Measurements from ENCODE around the gene ZC3H11A. TPM values are rescaled to one million over a fixed set of nuclear protein-coding genes. Genes with fewer than 3 reads are reported as not detected.

The ZC3H11A gene
- total RNA-seq, 1 experiment from 2014 or later, result 75.2 TPM

DNA sequence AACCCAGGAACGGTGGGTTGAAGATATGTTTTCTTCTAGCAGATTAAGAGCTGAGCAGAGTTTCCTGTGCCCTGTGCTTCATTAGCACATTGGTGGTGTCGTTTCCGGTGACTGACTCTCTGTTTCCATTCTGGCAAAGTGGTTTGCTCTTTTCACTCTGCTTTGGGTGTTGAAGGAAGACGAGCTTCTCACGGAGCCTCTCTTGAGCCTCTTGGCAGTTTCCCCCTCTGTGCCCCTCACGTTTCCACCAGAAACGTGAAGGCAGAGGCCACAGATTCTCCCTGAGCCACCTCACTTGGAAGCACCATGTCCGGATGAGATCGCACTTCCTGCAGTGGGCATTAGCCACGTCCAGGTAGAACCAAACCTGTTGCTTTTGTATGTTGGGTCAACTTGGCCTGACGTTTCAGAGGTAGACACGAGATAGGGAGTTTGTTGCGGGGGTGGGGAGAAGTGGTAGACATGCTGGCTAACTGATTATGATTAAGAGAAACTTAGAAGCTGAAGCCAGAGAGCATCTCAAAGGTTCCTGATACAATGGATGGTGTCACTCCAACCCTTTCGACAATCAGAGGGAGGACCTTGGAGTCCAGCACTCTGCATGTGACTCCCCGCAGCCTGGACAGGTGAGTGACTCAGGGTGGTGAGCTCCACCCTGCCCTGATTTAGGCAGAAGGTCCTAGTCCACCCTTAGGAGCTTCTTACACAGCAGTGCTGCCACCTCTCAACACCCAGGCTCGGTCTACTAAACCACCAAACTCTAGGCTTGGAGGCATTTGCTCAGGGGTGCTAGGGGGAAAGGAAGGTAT, 30.2 kb upstream of the ZC3H11A start, which contains the start of gene LAX1 (continued):
- TF ChIP-seq TEAD4 (CRISPR knock-in tag; IDR thresholded peaks at IDR 0.05), result no peak
- TF ChIP-seq, protein P1, sequence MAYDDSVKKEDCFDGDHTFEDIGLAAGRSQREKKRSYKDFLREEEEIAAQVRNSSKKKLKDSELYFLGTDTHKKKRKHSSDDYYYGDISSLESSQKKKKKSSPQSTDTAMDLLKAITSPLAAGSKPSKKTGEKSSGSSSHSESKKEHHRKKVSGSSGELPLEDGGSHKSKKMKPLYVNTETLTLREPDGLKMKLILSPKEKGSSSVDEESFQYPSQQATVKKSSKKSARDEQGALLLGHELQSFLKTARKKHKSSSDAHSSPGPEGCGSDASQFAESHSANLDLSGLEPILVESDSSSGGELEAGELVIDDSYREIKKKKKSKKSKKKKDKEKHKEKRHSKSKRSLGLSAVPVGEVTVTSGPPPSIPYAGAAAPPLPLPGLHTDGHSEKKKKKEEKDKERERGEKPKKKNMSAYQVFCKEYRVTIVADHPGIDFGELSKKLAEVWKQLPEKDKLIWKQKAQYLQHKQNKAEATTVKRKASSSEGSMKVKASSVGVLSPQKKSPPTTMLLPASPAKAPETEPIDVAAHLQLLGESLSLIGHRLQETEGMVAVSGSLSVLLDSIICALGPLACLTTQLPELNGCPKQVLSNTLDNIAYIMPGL (CRISPR knock-in tag; IDR thresholded peaks at IDR 0.05), result no peak

- Mint-ChIP-seq H3K4me3 (no peak overlapping the region), H3K9me3 (no peaks in the 10 kb centered on the region), H3K36me3 (no peaks in the 10 kb centered on the region), H3K27ac (no peak overlapping the region), H3K4me1 (peaks cover 9% of the 10 kb centered on the region), H3K27me3 (ENCODE audit: low read depth) (no peaks in the 10 kb centered on the region)
- ChIA-PET POLR2A (no interaction called here), CTCF (no interaction called here)
- ATAC-seq (no peak), DNase-seq (ENCODE audit: low spot score) (no peak)
- no peak for TF ChIP-seq NR3C1 (CRISPR knock-in tag; conservative IDR thresholded peaks at IDR 0.05; ENCODE audit: low read depth)
- TF ChIP-seq FOXJ3 (CRISPR knock-in tag; IDR thresholded peaks at IDR 0.05; ENCODE audit: borderline replicate concordance), result no peak
- no peak for TF ChIP-seq SOX15 (CRISPR knock-in tag; IDR thresholded peaks at IDR 0.05)
- no peak for TF ChIP-seq ZNF317 (CRISPR knock-in tag; IDR thresholded peaks at IDR 0.05; ENCODE audit: borderline replicate concordance, low read depth)
- TF ChIP-seq, protein P2, sequence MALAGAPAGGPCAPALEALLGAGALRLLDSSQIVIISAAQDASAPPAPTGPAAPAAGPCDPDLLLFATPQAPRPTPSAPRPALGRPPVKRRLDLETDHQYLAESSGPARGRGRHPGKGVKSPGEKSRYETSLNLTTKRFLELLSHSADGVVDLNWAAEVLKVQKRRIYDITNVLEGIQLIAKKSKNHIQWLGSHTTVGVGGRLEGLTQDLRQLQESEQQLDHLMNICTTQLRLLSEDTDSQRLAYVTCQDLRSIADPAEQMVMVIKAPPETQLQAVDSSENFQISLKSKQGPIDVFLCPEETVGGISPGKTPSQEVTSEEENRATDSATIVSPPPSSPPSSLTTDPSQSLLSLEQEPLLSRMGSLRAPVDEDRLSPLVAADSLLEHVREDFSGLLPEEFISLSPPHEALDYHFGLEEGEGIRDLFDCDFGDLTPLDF (CRISPR knock-in tag; IDR thresholded peaks at IDR 0.05), result no peak
- no peak for TF ChIP-seq TEAD1 (CRISPR knock-in tag; IDR thresholded peaks at IDR 0.05)
- TF ChIP-seq NFYB (CRISPR knock-in tag; conservative IDR thresholded peaks at IDR 0.05; ENCODE audit: low read depth), result no peak
- TF ChIP-seq, protein P3, sequence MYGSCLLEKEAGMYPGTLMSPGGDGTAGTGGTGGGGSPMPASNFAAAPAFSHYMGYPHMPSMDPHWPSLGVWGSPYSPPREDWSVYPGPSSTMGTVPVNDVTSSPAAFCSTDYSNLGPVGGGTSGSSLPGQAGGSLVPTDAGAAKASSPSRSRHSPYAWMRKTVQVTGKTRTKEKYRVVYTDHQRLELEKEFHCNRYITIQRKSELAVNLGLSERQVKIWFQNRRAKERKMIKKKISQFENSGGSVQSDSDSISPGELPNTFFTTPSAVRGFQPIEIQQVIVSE (CRISPR knock-in tag; IDR thresholded peaks at IDR 0.05; ENCODE audit: borderline replicate concordance), result no peak
- no peak for TF ChIP-seq ZNF263 (CRISPR knock-in tag; IDR thresholded peaks at IDR 0.05; ENCODE audit: low read depth)
- TF ChIP-seq ARID4B (CRISPR knock-in tag; IDR thresholded peaks at IDR 0.05; ENCODE audit: borderline replicate concordance), result no peak
- no peak for TF ChIP-seq STAT6 (CRISPR knock-in tag; conservative IDR thresholded peaks at IDR 0.05; ENCODE audit: low read depth)
Measured at GRCh38 chr1:203768256-203768655, 27.2 kb upstream of the ZC3H11A start.

Data from WTC11 (cell line).